ENCODE results near the gene PFN3.

- TF ChIP-seq CTCF (IDR thresholded peaks at IDR 0.05) (no peak), POLR2A (IDR thresholded peaks at IDR 0.05) (no peak)
Observed at GRCh38 chr5:177412603-177413233, 12.3 kb upstream of the PFN3 start.

Measured in lower leg skin (tissue), 3 donors.